Stomach (tissue), 4 donors: ENCODE measurements around the gene SLC25A12.

Source experiments
- CTCF ChIP-seq, 7 experiments: fragments of 450-650 bp in 4 of 7; fragments of 200-600 bp in 3 of 7; sonication (generic) in 3 of 7; IDR thresholded peaks; one replicate each; pipeline ENCODE4 v1.5.1; 2016 to 2019; ENCODE audit warnings: antibody characterized with exemption in 7 of 7, control low read depth in 2 of 7, mild to moderate bottlenecking in 1 of 7
- EP300 ChIP-seq: sonication (generic); formaldehyde crosslinking; IDR thresholded peaks from one replicate; pipeline ENCODE4 v1.6.1; 2017; ENCODE audit warnings: antibody characterized with exemption
- POLR2A ChIP-seq, 4 donors: fragments of 450-650 bp; IDR thresholded peaks; one replicate each; pipeline ENCODE4 v1.6.1; 2016; ENCODE audit warnings: antibody characterized with exemption in 4 of 4, control low read depth in 2 of 4, mild to moderate bottlenecking in 1 of 4, moderate library complexity in 1 of 4

DNA sequence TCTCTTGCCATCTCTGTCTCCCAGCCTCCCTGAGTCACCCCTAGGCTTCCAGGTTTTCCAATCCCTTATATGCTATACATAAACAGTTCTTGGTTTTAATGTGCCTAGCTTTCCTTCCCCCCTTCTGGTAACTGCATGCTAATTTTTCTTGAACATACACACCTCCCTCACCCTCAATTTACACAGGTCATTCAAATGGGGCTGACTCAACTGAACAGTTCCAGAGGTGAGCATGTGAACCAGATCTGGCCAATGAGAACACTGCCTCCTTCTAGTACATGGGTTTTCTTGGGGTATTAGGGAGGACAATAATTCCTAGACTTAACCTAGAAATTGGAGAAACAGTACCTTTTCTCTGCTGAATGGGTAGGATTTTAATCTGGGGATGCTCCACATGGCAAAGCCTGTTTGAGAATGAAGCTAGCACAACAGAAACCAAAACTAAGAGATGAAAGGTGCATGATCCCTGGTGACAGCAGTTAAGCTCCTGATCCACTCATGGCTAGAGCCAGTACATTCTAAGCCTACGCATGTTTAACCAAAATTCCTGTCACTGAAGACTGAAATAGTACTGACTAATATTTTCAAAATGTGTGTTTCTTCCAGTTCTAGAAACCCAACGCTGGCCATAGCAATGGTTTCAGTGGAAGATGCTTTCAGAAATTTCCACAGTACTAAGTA lies 11.8 kb downstream of the SLC25A12 start:
- TF ChIP-seq CTCF (IDR thresholded peaks at IDR 0.05) (no peak), EP300 (no peak), POLR2A (IDR thresholded peaks at IDR 0.05) (no peak)
